HG02943 (cell line): Measurements from ENCODE around the gene TBX2.
"Not testable (repeated sequence)": the region's sequence is repeated elsewhere in the genome, so short reads cannot be mapped to it uniquely, and the experiment has no call there.

Experiments used
- ATAC-seq: cut with Tn5 transposase; IDR thresholded peaks from one replicate; pipeline ENCODE4 v1.9.1; 2021; ENCODE audit warnings: mild to moderate bottlenecking, low read depth, moderate library complexity; ENCODE audit not compliant: unreplicated experiment

The TBX2 gene

DNA sequence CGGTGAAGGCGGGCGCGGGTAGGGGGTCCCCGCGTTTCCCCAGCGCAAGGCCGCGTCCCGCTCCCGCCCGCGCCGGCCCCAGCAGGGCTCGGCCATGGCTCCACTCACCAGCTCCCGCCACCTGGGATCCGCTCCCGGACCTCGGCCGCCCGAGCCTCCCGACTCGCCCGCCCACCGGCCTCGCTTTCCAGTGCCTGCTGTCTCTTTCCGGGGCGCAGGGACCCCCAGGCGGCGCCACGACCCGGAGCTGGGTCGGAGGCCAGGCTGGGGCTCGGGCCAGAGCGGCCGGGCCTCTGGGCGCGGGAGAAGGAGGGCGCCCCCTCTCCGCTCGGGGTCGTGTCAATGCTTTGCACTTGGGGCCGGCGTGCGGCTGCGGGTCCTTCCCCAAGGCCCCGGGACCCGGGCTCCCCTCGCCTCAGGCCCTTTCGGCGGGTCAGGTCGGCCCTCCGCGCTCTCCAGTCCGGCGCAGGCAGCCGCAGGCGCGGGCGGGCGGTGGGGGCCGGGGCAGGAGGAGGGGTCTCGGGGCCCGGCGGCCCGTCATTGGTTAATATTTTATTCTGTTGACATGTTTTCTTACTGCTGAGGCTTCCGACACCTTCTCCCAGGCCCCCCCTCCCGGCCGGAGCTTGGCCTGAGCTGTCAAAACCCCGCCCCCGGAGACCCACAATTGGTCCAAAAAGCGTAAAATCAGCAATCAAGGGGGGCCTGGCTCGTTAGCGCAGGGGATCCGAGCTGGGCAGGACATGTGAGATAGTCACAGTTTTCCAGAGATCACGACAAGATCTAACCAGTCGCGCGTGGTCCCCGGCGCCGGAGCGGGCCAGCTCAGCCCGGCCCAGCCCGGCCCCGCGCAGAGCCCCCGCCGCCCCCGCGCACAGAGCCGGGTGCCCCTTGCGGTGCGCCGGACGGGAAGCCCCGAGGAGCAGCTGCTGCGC is at the start of gene TBX2:
Gene TBX2 (plus strand): TSS at position 713 of the 935 bp plus-strand sequence. CDS start 334 bp downstream, outside the sequence.
- ATAC-seq = no peak

DNA sequence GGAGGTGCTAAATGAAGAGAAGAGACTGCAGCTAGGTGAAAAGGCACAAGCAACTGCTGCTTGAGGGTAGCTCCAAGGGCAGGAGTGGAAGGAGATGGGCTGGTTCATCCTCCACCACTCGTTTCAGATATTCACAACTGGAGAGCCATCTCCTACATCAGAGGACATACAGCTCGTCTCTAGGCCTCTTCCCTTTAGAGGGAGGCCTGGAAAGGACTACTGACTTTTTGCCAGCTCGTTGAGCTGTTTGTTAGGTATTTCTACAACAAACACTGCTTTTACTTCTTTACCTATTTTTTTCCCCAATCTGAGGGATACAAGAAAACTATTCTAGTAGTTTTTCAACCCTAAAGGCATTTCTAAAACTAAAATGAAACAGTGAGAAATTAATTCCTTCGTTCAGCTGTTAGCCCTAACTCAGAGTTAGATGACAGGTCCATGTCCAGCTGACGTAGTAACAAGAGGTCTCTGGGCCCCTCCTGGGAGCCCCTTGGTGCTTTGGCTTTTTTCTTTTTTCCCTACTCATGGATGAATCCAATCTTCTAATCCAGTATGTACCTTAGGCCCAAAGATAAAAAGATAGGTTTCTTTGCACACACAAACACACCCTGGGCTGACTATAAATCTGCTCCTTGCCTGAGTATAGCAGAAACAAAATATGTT is 47.8 kb upstream of the TBX2 start:
- no peak for ATAC-seq

DNA sequence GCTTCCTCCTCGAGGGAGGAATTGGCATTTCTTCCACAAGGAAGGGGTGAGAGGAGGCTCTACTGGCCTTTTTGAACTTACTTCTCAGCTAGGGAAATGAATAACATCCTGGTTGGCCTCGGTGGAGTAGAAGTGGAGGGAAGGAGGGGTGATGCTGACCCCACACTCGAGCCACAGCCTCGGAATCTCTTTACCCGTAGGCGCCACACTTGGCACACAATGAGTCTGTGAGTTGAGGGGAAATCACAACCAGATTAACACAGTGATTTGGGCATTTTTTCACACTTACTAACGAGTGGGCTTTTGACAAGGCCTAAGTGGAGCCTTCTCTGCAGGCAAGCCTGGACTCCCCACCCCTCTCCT is 47.3 kb upstream of the TBX2 start:
- ATAC-seq = no peak

DNA sequence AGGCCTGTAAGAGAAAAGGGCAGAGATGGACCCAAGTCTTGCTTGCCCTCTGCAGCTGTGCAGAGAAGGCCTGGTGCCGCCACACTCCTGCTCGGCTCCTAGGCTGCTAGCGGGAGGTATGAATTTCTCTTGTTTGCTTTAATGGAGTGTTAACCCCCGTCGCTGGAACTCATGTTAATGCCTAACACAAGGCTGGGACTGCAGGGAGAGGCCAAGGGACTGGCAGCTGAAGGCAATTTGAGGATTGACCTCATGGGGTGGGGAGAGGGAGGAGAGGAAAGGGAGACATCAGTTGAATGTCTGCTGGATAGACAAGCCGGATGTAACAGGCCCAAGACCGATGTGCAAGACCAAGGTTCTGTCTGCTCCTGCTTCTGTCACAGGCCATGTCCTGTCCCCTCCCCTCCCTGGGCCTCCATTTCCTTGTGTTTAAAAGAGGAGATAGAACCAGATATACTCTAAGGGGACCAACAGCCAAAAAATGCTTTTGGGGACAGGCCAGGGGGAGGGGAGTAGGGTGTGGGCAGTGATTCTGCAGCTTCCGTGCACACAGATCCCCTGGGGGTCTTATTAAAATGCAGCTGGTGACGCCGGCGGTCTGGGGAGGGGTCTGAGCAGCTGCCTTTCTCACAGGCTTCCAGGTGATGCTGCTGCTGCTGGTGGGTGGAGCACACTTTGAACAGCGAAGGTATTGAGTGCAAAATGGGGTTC is 46.7 kb upstream of the TBX2 start:
- ATAC-seq = no peak

DNA sequence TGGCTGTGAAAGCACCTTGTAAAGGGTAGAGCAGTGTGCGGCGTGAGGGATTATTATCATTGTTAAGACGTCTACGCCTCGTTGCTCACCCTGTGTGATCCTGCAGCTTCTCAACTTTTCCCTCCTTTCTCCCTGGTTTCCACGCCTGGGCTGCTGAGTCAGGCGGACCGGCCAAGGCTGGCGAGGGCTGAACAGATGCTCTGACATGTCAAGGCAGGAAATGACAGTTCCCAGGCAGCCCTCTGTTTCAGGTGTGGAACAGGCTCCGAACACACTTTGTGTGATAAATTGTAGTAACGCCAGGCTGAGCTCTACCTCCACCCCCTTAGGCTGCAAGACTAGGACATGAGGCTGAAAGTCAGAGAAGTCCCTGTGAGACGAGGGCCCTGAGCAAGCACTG is 46.0 kb upstream of the TBX2 start:
- ATAC-seq = no peak

DNA sequence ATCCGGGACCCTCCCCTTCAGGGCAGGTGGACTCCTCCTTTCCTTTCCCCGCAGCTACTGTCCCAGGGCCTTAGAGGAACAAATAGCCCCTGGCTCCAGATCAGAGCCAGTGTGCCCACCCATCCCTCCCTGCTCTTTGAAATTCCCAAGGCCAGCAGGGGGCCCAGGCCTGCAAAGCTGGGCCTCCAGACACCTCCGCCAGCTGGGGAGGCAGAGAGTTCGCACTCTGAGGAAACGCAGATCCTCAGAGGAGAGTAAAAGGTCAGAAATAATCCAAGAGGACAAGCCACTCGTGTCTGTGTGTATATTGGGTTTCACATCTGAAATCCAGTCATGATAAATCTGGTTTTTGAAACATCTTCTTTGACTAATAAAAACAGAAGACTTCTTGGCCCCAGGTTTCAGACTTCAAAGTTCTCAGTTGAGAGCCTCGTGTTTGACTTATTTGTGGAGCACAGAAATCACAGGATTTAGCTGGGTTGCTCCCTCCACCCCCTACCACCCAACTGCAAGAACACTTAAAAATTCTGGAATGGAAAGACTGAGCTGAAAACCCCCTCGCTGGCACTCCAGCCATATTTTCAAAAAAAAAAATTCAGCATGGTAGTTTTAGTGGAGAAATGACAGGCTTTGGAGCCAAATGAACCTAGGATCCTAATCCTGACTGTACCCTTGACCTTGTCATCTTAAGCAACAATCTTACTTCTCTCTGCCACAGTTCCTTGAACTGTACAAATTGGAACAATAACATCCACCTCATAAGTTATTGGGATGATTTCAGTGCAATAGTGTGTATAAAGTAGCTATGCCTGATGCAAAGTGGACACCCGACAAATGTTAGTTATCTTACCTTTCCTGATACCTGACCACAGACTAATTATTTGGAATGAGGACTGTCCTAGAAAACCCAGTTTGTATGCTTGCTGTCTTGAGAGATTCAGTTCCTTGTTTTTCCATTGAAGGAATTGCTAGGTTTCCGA is 44.5 kb upstream of the TBX2 start:
- ATAC-seq = no peak

DNA sequence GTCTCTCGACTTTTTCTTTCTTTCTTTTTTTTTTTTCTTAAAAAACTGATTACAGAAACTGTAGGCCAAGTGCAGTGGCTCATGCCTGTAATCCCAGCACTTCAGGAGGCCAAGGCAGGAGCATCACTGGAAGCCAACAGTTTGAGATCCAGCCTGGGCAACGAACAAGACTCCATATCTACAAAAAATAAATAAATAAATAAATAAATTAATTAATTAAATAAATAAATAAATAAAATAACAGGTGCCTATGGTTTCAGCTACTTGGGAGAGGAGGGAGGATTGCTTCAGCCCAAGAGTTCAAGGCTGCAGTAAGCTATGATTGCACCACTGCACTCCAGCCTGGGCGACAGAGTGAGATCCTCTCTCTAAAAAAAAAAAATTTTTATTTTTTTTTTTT is 42.6 kb upstream of the TBX2 start:
- not testable (repeated sequence) for ATAC-seq

DNA sequence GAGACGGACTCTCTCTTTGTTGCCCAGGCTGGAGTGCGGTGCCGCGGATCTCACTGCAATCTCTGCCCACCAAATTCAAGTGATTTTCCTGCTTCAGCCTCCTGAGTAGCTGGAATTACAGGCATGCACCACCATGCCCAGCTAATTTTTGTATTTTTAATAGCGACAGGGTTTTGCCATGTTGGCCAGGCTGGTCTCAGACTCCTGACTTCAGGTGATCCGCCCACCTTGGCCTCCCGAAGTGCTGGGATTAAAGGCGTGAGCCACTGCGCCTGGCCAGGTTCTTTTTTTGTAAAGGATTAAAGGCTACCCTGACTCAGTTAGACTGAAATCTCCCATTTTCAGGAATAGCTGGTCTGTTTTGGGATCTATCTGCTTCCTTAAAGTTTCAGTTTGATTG is 40.1 kb upstream of the TBX2 start:
- not testable (repeated sequence) for ATAC-seq

DNA sequence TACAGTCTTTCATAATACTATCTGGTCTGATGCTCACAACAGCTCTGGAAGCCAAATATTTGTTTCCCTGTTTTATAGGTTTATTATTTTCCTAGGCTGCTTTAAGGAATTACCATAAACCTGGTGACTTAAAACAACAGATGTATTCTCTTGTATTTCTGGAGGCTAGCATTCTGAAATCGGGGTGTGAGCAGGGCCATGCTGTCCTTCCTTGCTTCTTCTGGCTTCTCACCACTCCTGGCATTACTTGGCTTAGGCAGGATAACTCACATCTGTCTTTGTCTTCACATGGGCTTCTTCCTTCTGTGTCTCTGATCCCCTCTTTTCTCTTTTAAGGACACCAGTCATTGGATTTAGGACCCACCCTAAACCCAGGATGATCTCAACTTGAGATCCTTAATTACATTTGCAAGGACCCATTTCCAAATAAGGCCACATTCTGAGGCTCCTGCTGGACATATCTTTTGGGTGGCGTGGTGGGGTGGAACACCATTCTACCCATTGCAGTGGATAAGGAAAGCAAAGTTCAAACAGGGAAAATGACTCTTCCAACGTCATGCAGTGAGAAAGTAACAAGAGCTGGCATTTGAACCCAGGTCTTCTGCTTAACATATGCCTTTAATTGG is 39.2 kb upstream of the TBX2 start:
- no peak for ATAC-seq

DNA sequence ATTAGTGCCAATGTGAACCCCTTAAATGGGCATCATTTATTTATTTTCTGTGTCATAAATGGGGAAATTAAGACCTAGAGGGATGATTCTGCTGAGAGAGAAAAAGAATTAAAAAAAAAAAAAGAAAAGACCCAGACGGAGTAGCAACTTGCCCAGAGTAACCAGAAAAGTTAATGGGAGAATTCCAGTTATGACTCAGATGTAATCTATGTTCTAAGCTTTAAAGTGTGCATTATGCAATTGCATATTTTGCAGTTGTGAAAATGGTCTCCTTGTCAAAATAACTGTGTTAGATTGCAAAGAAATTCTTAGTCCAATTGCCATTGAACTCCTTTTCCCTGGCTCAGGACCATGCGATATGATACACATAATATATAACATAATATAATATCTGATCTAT is 38.6 kb upstream of the TBX2 start:
- ATAC-seq = no peak

DNA sequence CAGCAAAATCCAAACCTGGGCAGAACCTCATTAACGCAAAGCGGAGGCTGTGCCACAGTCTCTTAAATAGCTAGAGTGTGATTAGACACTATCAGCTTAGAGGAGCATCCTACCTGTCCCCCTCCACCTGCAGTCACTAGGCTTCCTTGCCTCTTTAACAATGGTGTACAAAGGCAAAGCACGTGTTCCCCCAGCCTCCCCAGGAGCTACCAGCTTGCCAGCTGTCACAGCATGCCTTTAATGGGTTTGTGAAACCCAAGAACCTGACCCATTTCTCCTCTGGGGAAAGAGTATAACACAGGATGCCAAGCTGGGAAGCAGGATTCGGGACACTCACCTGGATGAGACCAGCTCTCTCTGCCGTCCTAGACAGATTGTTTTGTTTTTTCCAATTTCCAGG is 37.2 kb upstream of the TBX2 start:
- no peak for ATAC-seq

DNA sequence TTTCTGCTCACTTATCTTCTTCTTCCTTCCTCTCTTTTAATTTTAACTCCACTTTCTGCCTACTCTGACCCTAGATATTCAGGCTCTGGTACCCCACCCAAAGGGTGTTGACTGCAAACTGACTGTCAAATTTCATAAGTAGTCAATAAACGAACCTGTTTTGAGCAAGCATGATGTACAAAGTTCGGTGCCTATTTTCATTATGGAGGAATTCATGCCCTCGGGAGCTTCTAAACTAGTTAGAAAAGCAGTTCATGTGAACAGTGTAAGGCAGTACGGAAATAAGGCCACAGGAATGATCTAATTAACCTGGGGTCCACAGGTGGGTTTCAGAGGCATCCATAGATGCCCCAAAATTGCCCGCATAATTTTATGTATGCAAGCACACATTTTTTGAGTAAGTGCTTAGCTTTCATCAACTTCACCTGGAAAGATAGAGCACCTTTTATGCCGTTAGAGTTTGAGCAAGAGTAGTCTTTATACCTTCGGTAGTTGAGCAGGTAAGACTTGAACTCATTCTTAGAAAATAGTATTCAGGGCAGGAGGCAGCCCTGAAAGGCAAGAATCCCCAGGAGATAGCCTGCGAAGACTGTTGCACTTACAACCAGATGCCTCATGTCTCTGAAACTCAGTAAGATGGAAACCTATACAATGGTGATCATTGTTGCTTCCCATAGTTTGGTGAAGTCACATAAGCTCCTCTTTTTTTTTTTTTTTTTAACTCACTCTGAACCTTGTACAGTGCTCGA is 36.6 kb upstream of the TBX2 start:
- no peak for ATAC-seq

DNA sequence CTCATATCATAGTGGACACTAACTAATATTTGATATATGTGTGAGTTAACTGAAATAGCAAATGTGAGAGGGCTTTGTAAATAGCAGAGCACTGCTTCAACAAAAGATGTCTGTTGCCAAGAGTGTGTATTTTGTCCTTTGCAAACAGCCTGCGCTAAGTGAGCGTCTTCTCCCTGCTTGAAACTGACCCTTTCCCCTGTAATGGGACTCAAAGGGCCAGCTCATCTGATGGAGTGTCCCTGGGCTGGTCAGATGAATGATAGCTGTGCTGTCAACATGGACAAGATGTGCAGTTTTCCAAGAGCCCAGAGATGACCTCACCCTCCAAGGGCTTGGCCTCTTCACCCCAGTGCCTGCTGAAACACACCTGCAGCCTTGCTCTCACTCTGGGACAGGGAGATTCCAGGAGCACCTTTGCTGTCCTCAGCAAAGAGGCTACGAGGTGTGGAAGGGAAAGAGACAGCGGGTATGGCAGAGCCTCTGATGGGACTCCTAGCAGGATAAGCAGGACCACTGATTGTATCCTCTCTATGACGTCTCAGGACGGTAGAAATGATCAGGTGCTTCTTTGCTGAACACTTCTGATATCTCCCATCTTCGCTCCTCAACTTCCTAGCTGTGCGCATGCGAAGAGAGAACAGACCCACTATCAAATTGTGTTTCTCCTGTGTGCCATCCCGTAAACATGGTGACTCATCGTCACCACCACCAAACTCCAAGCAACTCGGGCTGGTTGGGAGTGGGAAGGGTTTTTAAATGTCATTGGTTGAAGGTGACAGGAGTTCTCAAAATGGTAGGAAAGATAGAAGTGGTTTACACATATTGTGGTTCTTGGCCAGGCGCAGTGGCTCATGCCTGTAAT is 35.8 kb upstream of the TBX2 start:
- no peak for ATAC-seq

DNA sequence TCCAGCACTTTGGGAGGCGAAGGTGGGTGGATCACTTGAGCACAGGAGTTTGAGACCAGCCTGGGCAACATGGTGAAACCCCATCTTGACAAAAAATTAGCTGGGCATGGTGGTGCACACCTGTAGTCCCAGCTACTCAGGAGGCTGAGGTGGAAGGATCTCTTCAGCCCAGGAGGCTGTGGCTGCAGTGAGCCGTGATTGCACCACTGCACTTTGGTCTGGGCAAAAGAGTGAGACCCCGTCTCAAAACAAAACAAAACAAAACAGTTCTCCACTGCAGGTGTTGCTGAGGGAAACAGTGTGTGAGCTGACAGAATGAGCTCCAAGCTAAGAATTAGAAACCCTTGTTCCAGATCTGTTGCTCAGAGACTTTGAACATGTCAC is 35.2 kb upstream of the TBX2 start:
- no peak for ATAC-seq

DNA sequence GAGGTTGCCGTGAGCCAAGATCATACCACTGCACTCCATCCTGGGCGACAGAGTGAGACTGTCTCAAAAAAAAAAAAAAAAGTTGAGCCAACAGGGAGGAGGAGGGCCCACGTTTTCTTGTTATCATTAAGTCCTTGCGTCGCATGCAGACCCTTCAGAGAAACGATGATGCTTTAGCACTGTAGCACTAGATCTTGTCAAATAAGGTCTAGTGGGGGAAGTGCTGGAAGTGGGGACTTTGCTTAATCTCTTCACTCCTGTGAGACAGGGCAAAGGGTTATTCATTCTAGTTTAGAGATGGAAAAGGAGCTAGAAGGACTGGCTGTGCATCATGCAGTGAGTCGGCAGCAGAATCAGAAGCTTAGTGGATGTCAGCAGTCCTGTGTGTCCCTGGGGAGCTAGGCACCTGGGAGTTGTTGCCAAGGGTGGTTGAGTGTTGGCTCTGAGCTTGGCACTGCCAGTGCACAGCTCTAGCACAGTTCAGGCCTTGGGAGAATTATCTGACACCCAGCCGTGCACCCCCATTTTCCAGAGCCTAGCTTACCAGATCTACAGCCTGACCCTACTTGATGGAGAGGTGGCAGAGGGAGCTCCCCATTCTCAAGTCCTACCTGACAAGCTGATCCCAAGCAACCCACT is 33.4 kb upstream of the TBX2 start:
- ATAC-seq = no peak

DNA sequence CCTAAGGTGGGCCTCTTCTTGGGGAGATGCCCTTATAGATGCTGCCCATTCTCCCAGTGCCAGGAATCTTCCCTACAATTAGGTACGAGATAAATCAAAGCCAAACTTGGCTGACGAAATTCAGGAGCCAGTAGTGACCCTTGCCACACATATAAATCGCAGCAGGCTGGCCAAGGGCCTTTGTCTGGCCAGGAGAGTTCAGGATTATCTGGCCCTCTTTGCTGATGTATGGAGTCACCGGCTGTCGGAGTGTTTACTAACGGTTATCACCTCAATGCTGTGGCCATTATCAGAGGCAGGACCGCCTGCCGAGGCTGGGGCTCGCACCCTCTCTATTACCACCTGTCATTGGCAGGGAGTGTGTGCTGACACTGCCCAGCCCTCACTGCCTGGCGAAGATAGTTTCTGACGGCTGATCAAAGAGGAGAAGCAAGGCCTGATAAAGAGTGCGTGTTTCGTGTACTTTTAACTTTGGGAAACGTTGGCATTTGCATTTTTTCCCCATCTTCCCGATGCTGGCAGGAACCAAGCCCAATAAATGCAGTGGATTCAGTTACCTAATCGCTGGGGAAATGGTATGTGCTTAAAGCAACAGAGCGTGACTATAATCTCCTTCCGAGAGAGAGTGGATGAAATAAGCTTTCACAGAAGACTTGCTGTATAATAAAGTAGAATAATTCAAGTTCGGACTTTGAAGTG is 32.8 kb upstream of the TBX2 start:
- ATAC-seq = no peak
